ENCODE measurements around the gene PTPRN2. TPM values are rescaled to one million over a fixed set of nuclear protein-coding genes. Genes with fewer than 3 reads are reported as not detected.

PTPRN2 gene
- total and polyA plus RNA-seq, 4 experiments from 2014 or later = 1.7 to 2.6 (median 1.9) TPM

DNA sequence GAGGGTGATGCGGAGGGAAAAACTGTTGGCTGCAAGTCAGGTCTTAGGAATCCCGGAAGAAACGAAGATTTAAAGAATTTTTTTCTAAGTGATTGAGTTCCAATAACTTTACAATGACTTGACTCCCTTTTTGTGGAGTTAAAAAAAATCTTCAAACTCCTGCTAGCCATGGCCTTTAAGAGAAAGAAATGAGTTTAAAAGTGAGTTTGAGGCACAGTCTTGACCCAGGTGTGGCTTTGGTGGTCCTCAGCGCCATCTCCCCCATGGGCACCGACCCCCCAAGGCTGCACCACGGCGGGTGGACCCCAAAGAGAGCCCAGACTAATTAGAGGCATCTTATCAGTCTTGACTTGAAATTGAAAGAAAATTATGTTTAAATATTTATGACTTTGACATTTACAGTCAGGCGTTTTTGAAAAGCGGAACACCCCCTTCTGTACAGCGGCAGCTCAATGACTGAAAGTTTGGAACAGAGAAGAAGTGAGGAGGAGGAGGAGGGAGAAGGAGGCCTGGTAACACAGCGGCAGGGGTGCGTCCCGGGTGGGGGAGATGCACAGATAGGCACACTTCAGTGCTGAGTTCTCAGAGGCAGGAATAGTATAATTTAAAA is 901.2 kb downstream of the PTPRN2 start:
- Mint-ChIP-seq H3K9me3 (no peaks in the 10 kb centered on the region), H3K27ac (peak overlapping the region in 1 of 7 donors; percentile 16), H3K4me1 (peaks cover 17 to 43% (median 26%) of the 10 kb centered on the region in 4 donors), H3K36me3 (peaks cover 0 to 2% of the 10 kb centered on the region in 2 donors), H3K27me3 (peaks cover 51 to 54% of the 10 kb centered on the region in 2 donors), H3K4me3 (peak overlapping the region in 3 of 8 donors; percentile 36 to 68 (median 42))
- Histone ChIP-seq H3K9me3 (ENCODE audit: control insufficient read depth in 1 of 2, low read length in 2 of 2) (no peaks in the 10 kb centered on the region), H3K4me1 (ENCODE audit: insufficient read depth, low read length) (peaks cover 23% of the 10 kb centered on the region), H3K27ac (ENCODE audit: low read depth, low read length) (no peak overlapping the region), H3K36me3 (ENCODE audit: insufficient read depth, low read length) (no peaks in the 10 kb centered on the region), H3K27me3 (ENCODE audit: insufficient read depth, low read length) (peaks cover 59% of the 10 kb centered on the region), H3K4me3 (ENCODE audit: low read length in 2 of 2) (no peak overlapping the region)
- intact Hi-C loops (cut with micrococcal nuclease) = loop anchor here (5.0 to 10.0 kb wide), 3 partner anchors 59 to 252 kb away; no protein-coding TSS in a partner anchor
- CTCF ChIA-PET (ENCODE audit: partially characterized antibody) = no interaction called here
- POLR2A ChIA-PET (ENCODE audit: partially characterized antibody) = no interaction called here
- DNase-seq = no peak

DNA sequence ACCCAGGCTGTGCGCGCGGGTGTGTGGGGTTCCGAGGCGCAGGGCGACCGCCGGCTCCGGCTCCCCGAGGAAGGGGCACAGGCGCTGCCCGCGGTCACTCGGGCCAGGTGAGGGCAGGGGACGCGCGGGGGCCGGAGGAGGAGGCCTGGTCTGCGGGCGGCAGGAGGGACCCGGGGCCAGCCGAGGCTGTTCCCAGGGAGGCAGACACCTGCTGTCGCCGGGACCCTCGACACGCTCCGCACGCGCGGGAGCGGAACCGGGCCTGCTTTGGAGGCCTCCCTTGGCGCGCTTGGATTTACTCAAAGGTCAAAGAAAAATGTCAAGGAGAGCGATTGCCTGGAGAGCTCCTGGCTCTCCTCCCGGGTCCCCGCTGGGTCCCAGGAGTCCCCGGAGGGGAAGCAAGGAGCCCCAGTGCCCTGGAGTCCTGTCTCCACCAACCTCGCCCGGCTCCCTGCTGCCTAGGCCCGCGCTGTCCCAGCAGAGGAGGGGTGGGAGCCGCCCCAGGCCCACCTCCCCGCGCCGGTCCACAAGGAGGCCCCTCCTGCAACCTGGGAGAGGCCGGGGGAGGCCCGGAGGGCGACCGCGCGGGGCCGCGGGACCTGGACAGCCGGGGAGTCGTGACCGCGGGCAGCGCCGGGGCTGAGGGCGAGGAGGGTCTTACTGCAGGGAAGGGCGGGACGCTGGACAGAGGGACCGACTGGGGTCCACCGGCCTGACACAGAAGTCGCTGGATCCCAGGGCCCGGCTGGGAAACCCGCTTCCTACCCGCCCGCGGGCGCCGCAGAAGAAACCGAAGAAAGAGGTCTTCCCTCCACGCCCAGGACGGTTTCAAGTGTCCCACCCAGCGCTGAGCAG is 902.0 kb downstream of the PTPRN2 start:
- ChIA-PET CTCF (ENCODE audit: partially characterized antibody) (no interaction called here), POLR2A (ENCODE audit: partially characterized antibody) (no interaction called here)
- no peaks in the 10 kb centered on the region for H3K36me3 ChIP-seq (ENCODE audit: insufficient read depth, low read length)
- Mint-ChIP-seq H3K27me3 (peaks cover 52 to 55% of the 10 kb centered on the region in 2 donors), H3K4me1 (peaks cover 14 to 43% (median 23%) of the 10 kb centered on the region in 4 donors), H3K9me3 (no peaks in the 10 kb centered on the region), H3K27ac (no peak overlapping the region), H3K36me3 (peaks cover 0 to 2% of the 10 kb centered on the region in 2 donors), H3K4me3 (peak overlapping the region in 2 of 8 donors; percentile 17 to 42)
- no peak overlapping the region for H3K27ac ChIP-seq (ENCODE audit: low read depth, low read length)
- H3K27me3 ChIP-seq (ENCODE audit: insufficient read depth, low read length) = peaks cover 64% of the 10 kb centered on the region
- H3K4me3 ChIP-seq (ENCODE audit: low read length in 2 of 2) = no peak overlapping the region
- intact Hi-C loops (cut with micrococcal nuclease) = loop anchor here (5.0 to 10.0 kb wide), 3 partner anchors 58 to 251 kb away; no protein-coding TSS in a partner anchor
- DNase-seq = no peak
- H3K9me3 ChIP-seq (ENCODE audit: control insufficient read depth in 1 of 2, low read length in 2 of 2) = no peaks in the 10 kb centered on the region
- peaks cover 22% of the 10 kb centered on the region for H3K4me1 ChIP-seq (ENCODE audit: insufficient read depth, low read length)

GRCh38 chr7:157684909-157685429 is 902.7 kb downstream of the PTPRN2 start:
- Mint-ChIP-seq H3K36me3 (peaks cover 0 to 2% of the 10 kb centered on the region in 2 donors), H3K4me1 (peaks cover 14 to 43% (median 23%) of the 10 kb centered on the region in 4 donors), H3K9me3 (no peaks in the 10 kb centered on the region), H3K27me3 (peaks cover 55 to 57% of the 10 kb centered on the region in 2 donors), H3K27ac (no peak overlapping the region), H3K4me3 (no peak overlapping the region)
- intact Hi-C loops (cut with micrococcal nuclease) = loop anchor here (5.0 to 10.0 kb wide), 3 partner anchors 58 to 250 kb away; no protein-coding TSS in a partner anchor
- ChIA-PET POLR2A (ENCODE audit: partially characterized antibody) (no interaction called here), CTCF (ENCODE audit: partially characterized antibody) (no interaction called here)
- H3K27me3 ChIP-seq (ENCODE audit: insufficient read depth, low read length) = peaks cover 65% of the 10 kb centered on the region
- H3K36me3 ChIP-seq (ENCODE audit: insufficient read depth, low read length) = no peaks in the 10 kb centered on the region
- no peaks in the 10 kb centered on the region for H3K9me3 ChIP-seq (ENCODE audit: control insufficient read depth in 1 of 2, low read length in 2 of 2)
- peaks cover 17% of the 10 kb centered on the region for H3K4me1 ChIP-seq (ENCODE audit: insufficient read depth, low read length)
- no peak overlapping the region for H3K4me3 ChIP-seq (ENCODE audit: low read length in 2 of 2)
- no peak for DNase-seq
- H3K27ac ChIP-seq (ENCODE audit: low read depth, low read length) = no peak overlapping the region

GRCh38 chr7:157684157-157684908 is 903.3 kb downstream of the PTPRN2 start:
- POLR2A ChIA-PET (ENCODE audit: partially characterized antibody) = no interaction called here
- intact Hi-C loops (cut with micrococcal nuclease) = loop anchor here (10.0 kb wide), 1 partner anchor 250 kb away; no protein-coding TSS in a partner anchor
- Histone ChIP-seq H3K4me3 (ENCODE audit: low read length in 2 of 2) (no peak overlapping the region), H3K9me3 (ENCODE audit: control insufficient read depth in 1 of 2, low read length in 2 of 2) (no peaks in the 10 kb centered on the region), H3K36me3 (ENCODE audit: insufficient read depth, low read length) (no peaks in the 10 kb centered on the region), H3K27me3 (ENCODE audit: insufficient read depth, low read length) (peaks cover 67% of the 10 kb centered on the region), H3K27ac (ENCODE audit: low read depth, low read length) (no peak overlapping the region), H3K4me1 (ENCODE audit: insufficient read depth, low read length) (peaks cover 10% of the 10 kb centered on the region)
- Mint-ChIP-seq H3K27me3 (peaks cover 56 to 60% of the 10 kb centered on the region in 2 donors), H3K4me3 (peak overlapping the region in 6 of 8 donors; percentile 21 to 69 (median 64)), H3K4me1 (peaks cover 14 to 43% (median 22%) of the 10 kb centered on the region in 4 donors), H3K36me3 (peaks cover 0 to 2% of the 10 kb centered on the region in 2 donors), H3K27ac (no peak overlapping the region), H3K9me3 (peaks cover 0 to 2% (median 0%) of the 10 kb centered on the region in 8 donors)
- CTCF ChIA-PET (ENCODE audit: partially characterized antibody) = no interaction called here
- no peak for DNase-seq

DNA sequence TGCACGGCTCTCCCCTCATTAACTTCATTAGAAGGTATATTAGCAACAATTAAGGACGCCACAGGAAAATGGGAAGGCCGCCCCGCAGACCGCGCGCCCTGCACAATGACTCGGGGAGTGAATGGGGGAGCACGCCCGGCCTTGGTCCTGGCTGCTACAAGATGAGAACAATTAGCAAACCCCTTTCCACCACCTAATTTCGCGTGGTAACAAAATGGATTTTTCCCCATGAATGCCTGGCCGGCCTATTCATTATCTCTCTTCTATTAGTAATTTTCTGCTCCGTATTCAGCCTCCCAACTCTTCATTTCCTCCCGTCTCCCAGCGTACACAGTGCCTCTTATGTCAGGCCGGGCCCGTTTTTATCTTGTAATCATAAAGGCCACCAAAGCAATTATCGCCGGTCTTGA is 903.9 kb downstream of the PTPRN2 start:
- Mint-ChIP-seq H3K27me3 (peaks cover 58 to 62% of the 10 kb centered on the region in 2 donors), H3K4me3 (peak overlapping the region in 7 of 8 donors; percentile 21 to 69 (median 62)), H3K4me1 (peaks cover 14 to 43% (median 22%) of the 10 kb centered on the region in 4 donors), H3K9me3 (peaks cover 0 to 2% (median 0%) of the 10 kb centered on the region in 8 donors), H3K27ac (no peak overlapping the region), H3K36me3 (peaks cover 0 to 2% of the 10 kb centered on the region in 2 donors)
- no peak for DNase-seq
- ChIA-PET CTCF (ENCODE audit: partially characterized antibody) (interaction anchor here (1.0 kb wide), 1 partner anchor 57 kb away, joined by 3 read pairs; no protein-coding TSS in a partner anchor), POLR2A (ENCODE audit: partially characterized antibody) (no interaction called here)
- intact Hi-C loops (cut with micrococcal nuclease) = loop anchor here (10.0 kb wide), 1 partner anchor 249 kb away; no protein-coding TSS in a partner anchor
- no peaks in the 10 kb centered on the region for H3K36me3 ChIP-seq (ENCODE audit: insufficient read depth, low read length)
- H3K4me3 ChIP-seq (ENCODE audit: low read length in 2 of 2) = no peak overlapping the region
- peaks cover 68% of the 10 kb centered on the region for H3K27me3 ChIP-seq (ENCODE audit: insufficient read depth, low read length)
- H3K9me3 ChIP-seq (ENCODE audit: control insufficient read depth in 1 of 2, low read length in 2 of 2) = no peaks in the 10 kb centered on the region
- H3K4me1 ChIP-seq (ENCODE audit: insufficient read depth, low read length) = peaks cover 8% of the 10 kb centered on the region
- no peak overlapping the region for H3K27ac ChIP-seq (ENCODE audit: low read depth, low read length)

- Mint-ChIP-seq H3K27me3 (peaks cover 63% of the 10 kb centered on the region in 2 donors), H3K9me3 (peaks cover 0 to 2% (median 0%) of the 10 kb centered on the region in 8 donors), H3K4me1 (peaks cover 14 to 38% (median 19%) of the 10 kb centered on the region in 4 donors), H3K36me3 (peaks cover 0 to 2% of the 10 kb centered on the region in 2 donors), H3K4me3 (peak overlapping the region in 5 of 8 donors; percentile 25 to 69 (median 62)), H3K27ac (no peak overlapping the region)
- intact Hi-C loops (cut with micrococcal nuclease) = loop anchor here (10.0 kb wide), 1 partner anchor 248 kb away; no protein-coding TSS in a partner anchor
- CTCF ChIA-PET (ENCODE audit: partially characterized antibody) = interaction anchor here (0.9 to 1.0 kb wide), 2 partner anchors 27 to 56 kb away, joined by 3 read pairs; no protein-coding TSS in a partner anchor
- no peaks in the 10 kb centered on the region for H3K9me3 ChIP-seq (ENCODE audit: control insufficient read depth in 1 of 2, low read length in 2 of 2)
- DNase-seq = no peak
- POLR2A ChIA-PET (ENCODE audit: partially characterized antibody) = no interaction called here
- no peak overlapping the region for H3K27ac ChIP-seq (ENCODE audit: low read depth, low read length)
- H3K4me3 ChIP-seq (ENCODE audit: low read length in 2 of 2) = no peak overlapping the region
- no peaks in the 10 kb centered on the region for H3K36me3 ChIP-seq (ENCODE audit: insufficient read depth, low read length)
- peaks cover 68% of the 10 kb centered on the region for H3K27me3 ChIP-seq (ENCODE audit: insufficient read depth, low read length)
- H3K4me1 ChIP-seq (ENCODE audit: insufficient read depth, low read length) = peaks cover 8% of the 10 kb centered on the region
Measured at GRCh38 chr7:157682946-157683746, 904.5 kb downstream of the PTPRN2 start.

Measured in CD4-positive, alpha-beta memory T cell (primary cell).